Measurements from ENCODE around the gene FOXD4.
"Not testable (repeated sequence)": the region's sequence is repeated elsewhere in the genome, so short reads cannot be mapped to it uniquely, and the experiment has no call there.

DNA sequence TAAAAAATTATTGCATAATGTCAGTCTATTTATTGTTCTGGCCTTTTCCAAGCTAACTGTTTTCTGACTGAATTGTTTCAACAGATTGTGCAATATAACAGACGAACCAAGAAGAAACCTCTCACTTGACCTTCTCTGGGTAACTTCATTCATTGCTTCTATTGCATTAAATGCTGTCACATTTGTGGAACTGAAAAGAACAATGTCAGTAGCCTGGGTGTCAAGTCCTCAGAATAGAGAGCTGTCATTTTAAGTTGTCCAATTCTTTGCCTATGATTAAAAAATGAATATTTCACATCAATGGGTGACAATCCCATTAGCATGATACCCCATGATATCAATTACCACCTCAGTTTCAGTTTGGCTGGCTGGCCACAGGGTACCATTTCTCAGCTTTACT is 41.7 kb upstream of the FOXD4 start:
- TF ChIP-seq POLR2A (IDR thresholded peaks at IDR 0.05; ENCODE audit: borderline replicate concordance, extremely low read depth, insufficient read depth, insufficient read length); ATF3 (IDR thresholded peaks at IDR 0.05); JUND (IDR thresholded peaks at IDR 0.05); CEBPB (IDR thresholded peaks at IDR 0.05; ENCODE audit: low read depth); EZH2 (IDR thresholded peaks at IDR 0.05); SIN3A (IDR thresholded peaks at IDR 0.05; ENCODE audit: low read depth): not testable (repeated sequence)
- TF ChIP-seq, protein P1, sequence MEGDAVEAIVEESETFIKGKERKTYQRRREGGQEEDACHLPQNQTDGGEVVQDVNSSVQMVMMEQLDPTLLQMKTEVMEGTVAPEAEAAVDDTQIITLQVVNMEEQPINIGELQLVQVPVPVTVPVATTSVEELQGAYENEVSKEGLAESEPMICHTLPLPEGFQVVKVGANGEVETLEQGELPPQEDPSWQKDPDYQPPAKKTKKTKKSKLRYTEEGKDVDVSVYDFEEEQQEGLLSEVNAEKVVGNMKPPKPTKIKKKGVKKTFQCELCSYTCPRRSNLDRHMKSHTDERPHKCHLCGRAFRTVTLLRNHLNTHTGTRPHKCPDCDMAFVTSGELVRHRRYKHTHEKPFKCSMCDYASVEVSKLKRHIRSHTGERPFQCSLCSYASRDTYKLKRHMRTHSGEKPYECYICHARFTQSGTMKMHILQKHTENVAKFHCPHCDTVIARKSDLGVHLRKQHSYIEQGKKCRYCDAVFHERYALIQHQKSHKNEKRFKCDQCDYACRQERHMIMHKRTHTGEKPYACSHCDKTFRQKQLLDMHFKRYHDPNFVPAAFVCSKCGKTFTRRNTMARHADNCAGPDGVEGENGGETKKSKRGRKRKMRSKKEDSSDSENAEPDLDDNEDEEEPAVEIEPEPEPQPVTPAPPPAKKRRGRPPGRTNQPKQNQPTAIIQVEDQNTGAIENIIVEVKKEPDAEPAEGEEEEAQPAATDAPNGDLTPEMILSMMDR (IDR thresholded peaks at IDR 0.05 in 2 of 3, conservative IDR thresholded peaks at IDR 0.05 in 1 of 3; ENCODE audit: borderline replicate concordance in 1 of 3, insufficient read depth in 1 of 3, low read depth in 2 of 3, low read length in 2 of 3), result not testable (repeated sequence)

Measured in HCT116 (cell line).